GM20000 (cell line): ENCODE data around the gene TEAD3.

Experiments used
- DNase-seq: peaks from one replicate; pipeline ENCODE4 v3.0.0; 2012; ENCODE audit warnings: low spot score
- CTCF ChIP-seq: IDR thresholded peaks from 2 replicates; pipeline ENCODE4 v1.5.1; 2012; ENCODE audit warnings: mild to moderate bottlenecking, control low read depth; ENCODE audit errors: extremely low read depth, missing control alignments

Gene TEAD3

GRCh38 chr6:35503534-35503933 is 6.7 kb upstream of the TEAD3 start:
- TF ChIP-seq CTCF, result no peak
- DNase-seq, result no peak

GRCh38 chr6:35501784-35502183 is 4.9 kb upstream of the TEAD3 start:
- DNase-seq, result no peak
- no peak for TF ChIP-seq CTCF

GRCh38 chr6:35500782-35501181 is 3.9 kb upstream of the TEAD3 start:
- TF ChIP-seq CTCF, result no peak
- DNase-seq, result no peak

- TF ChIP-seq CTCF, result no peak
- no peak for DNase-seq
These were observed 2.5 kb upstream of the TEAD3 start for GRCh38 chr6:35499372-35499771.

- DNase-seq, result no peak
- no peak for TF ChIP-seq CTCF
These were observed 1.7 kb upstream of the TEAD3 start for GRCh38 chr6:35498422-35499067.

GRCh38 chr6:35497571-35498421 is 917 bp upstream of the TEAD3 start:
- DNase-seq, result peak; percentile 65
- TF ChIP-seq CTCF, result no peak
